ENCODE data around the gene SMURF1. TPM values are rescaled to one million over a fixed set of nuclear protein-coding genes. Genes with fewer than 3 reads are reported as not detected.
"Not testable (repeated sequence)": the region's sequence is repeated elsewhere in the genome, so short reads cannot be mapped to it uniquely, and the experiment has no call there.

SMURF1 gene
- total RNA-seq, 1 donor from 2014 or later = 34.4 TPM

DNA sequence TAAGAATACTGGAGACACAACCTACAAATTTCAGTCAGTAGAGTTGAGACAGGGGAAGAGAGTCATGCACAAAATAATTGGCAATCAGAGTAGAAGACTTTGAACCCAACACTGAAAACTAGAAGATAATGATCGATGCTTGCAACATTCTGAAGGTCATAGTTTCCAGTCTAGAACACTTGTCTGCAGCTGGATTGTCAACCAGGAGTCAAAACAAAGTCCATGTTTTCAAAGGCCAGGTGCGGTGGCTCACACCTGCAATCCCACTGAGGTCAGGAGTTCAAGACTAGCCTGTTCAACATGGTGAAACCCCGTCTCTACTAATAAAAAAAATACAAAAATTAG is 26.8 kb upstream of the SMURF1 start:
- H3K4me1 Mint-ChIP-seq = no peaks in the 10 kb centered on the region
- H3K4me3 Mint-ChIP-seq = no peak overlapping the region
- no peaks in the 10 kb centered on the region for H3K36me3 Mint-ChIP-seq
- no peak overlapping the region for H3K27ac Mint-ChIP-seq
- DNase-seq (ENCODE audit: low spot score in 2 of 2, unreplicated experiment in 2 of 2) = no peak
- peaks cover 5% of the 10 kb centered on the region for H3K27me3 Mint-ChIP-seq (ENCODE audit: low read depth)
- H3K9me3 Mint-ChIP-seq = no peaks in the 10 kb centered on the region
- TF ChIP-seq, protein P1, sequence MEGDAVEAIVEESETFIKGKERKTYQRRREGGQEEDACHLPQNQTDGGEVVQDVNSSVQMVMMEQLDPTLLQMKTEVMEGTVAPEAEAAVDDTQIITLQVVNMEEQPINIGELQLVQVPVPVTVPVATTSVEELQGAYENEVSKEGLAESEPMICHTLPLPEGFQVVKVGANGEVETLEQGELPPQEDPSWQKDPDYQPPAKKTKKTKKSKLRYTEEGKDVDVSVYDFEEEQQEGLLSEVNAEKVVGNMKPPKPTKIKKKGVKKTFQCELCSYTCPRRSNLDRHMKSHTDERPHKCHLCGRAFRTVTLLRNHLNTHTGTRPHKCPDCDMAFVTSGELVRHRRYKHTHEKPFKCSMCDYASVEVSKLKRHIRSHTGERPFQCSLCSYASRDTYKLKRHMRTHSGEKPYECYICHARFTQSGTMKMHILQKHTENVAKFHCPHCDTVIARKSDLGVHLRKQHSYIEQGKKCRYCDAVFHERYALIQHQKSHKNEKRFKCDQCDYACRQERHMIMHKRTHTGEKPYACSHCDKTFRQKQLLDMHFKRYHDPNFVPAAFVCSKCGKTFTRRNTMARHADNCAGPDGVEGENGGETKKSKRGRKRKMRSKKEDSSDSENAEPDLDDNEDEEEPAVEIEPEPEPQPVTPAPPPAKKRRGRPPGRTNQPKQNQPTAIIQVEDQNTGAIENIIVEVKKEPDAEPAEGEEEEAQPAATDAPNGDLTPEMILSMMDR (IDR thresholded peaks at IDR 0.05; ENCODE audit: unreplicated experiment) = no peak

DNA sequence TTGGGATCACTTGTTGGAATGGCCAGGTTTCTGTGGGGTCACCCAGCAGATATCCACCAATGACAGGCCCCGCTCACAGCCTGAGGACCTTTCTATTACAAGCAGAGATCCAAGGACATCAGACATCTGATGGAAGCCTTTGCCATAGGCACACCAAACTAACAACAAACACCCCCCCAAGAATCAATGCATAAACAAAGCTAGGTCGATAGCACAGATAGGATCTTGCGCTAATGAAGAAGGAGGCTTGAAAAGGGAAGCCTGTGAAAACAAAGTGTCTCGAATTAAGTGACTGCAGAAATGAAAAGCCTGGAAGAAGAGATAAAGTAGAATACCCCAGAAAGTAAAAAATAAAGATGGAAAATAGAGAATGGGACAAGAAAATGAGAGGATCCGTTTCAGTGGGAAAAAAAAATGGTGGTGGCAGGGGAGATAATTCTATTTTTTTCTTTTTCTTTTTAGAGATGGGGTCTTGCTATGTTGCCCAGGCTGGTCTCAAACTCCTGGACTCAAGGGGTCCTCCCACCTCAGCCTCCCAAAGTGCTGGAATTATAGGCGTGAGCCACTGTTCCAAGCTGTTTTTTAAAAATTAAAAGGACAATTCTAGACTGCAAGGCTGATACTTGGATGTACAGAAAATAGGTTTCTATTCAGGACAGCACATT is 26.3 kb upstream of the SMURF1 start:
- H3K27me3 Mint-ChIP-seq (ENCODE audit: low read depth) = peaks cover 5% of the 10 kb centered on the region
- no peak overlapping the region for H3K27ac Mint-ChIP-seq
- H3K4me3 Mint-ChIP-seq = no peak overlapping the region
- no peaks in the 10 kb centered on the region for H3K4me1 Mint-ChIP-seq
- H3K36me3 Mint-ChIP-seq = no peaks in the 10 kb centered on the region
- TF ChIP-seq, protein P1 (IDR thresholded peaks at IDR 0.05; ENCODE audit: unreplicated experiment) = no peak
- H3K9me3 Mint-ChIP-seq = no peaks in the 10 kb centered on the region
- DNase-seq (ENCODE audit: low spot score in 2 of 2, unreplicated experiment in 2 of 2) = no peak

DNA sequence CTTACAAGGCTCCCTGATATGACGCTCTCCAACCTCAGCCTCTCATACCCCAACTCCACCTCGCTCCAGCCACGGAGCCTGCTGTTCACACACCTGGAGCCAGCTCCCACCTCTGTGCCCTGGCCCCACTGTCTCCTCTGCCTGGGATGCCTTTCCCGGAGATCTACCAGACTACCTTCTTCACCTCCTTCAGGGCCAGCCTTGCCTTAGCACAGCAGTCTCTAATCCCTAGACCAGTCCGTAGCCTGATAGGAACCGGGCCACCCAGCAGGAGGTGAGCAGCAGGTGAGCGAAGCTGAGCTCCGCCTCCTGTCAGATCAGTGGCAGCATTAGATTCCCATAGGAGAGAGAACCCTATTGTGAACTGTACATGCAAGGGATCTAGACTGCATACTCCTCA is 23.2 kb upstream of the SMURF1 start:
- TF ChIP-seq, protein P1 (IDR thresholded peaks at IDR 0.05; ENCODE audit: unreplicated experiment) = no peak
- Mint-ChIP-seq H3K27ac (no peak overlapping the region), H3K9me3 (no peaks in the 10 kb centered on the region), H3K4me1 (no peaks in the 10 kb centered on the region), H3K4me3 (no peak overlapping the region), H3K27me3 (ENCODE audit: low read depth) (peaks cover 1% of the 10 kb centered on the region), H3K36me3 (no peaks in the 10 kb centered on the region)
- no peak for DNase-seq (ENCODE audit: low spot score in 2 of 2, unreplicated experiment in 2 of 2)

DNA sequence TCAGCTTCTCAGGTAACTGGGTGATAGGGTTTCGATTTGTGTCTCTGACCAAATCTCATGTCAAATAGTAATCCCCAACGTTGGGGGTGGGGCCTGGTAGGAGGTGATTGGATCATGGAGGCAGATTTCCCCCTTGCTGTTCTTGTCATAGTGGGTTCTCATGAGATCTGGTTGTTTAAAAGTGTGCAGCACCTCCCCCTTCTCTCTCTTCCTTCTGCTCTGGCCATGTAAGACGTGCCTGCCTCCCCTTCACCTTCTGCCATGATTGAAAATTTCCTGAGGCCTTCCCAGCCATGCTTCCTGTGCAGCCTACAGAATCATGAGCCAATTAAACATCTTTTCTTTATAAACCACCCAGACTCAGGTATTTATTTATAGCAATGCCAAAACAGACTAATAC is 21.9 kb upstream of the SMURF1 start:
- H3K4me3 Mint-ChIP-seq = no peak overlapping the region
- TF ChIP-seq, protein P1 (IDR thresholded peaks at IDR 0.05; ENCODE audit: unreplicated experiment) = no peak
- peaks cover 1% of the 10 kb centered on the region for H3K27me3 Mint-ChIP-seq (ENCODE audit: low read depth)
- H3K36me3 Mint-ChIP-seq = no peaks in the 10 kb centered on the region
- H3K9me3 Mint-ChIP-seq = no peaks in the 10 kb centered on the region
- H3K4me1 Mint-ChIP-seq = no peaks in the 10 kb centered on the region
- no peak for DNase-seq (ENCODE audit: low spot score in 2 of 2, unreplicated experiment in 2 of 2)
- no peak overlapping the region for H3K27ac Mint-ChIP-seq

DNA sequence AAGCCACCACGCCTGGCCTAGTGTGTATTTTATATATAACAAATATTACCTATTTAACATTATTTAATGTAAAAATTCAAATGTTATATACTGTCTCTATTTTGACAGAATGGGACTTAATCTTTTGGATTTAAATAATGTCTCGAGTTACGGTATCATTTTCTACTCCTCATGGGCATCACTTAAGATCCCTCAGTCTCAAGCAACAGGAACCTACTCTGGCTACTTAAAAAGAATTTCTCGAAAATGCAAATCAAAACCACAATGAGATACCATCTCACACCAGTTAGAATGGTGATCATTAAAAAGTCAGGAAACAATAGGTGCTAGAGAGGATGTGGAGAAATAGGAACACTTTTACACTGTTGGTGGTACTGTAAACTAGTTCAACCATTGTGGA is 19.8 kb upstream of the SMURF1 start:
- not testable (repeated sequence) for DNase-seq (ENCODE audit: low spot score in 2 of 2, unreplicated experiment in 2 of 2); H3K4me1 Mint-ChIP-seq; H3K36me3 Mint-ChIP-seq; H3K9me3 Mint-ChIP-seq; H3K27me3 Mint-ChIP-seq (ENCODE audit: low read depth); H3K4me3 Mint-ChIP-seq; H3K27ac Mint-ChIP-seq

DNA sequence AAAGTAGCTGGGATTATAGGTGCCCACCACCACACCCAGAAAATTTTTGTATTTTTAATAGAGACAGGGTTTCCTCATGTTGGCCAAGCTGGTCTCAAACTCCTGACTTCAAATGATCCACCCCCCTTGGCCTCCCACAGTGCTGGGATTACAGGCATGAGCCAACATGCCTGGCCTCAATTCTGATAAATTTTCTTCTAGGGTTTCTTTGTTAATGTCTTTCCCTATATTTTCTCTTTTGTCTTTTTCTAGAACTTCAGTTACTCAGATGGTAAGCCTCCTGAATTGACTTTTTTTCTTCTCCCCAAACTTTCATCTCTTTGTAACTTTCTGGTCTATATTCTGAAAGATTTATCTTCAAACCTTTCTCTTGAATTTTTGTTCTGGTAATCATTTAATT is 12.7 kb upstream of the SMURF1 start:
- Mint-ChIP-seq H3K9me3 (peaks cover 8% of the 10 kb centered on the region), H3K36me3 (no peaks in the 10 kb centered on the region), H3K4me3 (no peak overlapping the region), H3K27ac (no peak overlapping the region), H3K27me3 (ENCODE audit: low read depth) (peaks cover 6% of the 10 kb centered on the region), H3K4me1 (no peaks in the 10 kb centered on the region)
- TF ChIP-seq, protein P1 (IDR thresholded peaks at IDR 0.05; ENCODE audit: unreplicated experiment) = no peak
- no peak for DNase-seq (ENCODE audit: low spot score in 2 of 2, unreplicated experiment in 2 of 2)
